Measurements from ENCODE around the gene CCND1. TPM values are rescaled to one million over a fixed set of nuclear protein-coding genes. Genes with fewer than 3 reads are reported as not detected.

Gene CCND1
- total and polyA plus RNA-seq, 11 donors, result 27.9 to 312 (median 144) TPM

DNA sequence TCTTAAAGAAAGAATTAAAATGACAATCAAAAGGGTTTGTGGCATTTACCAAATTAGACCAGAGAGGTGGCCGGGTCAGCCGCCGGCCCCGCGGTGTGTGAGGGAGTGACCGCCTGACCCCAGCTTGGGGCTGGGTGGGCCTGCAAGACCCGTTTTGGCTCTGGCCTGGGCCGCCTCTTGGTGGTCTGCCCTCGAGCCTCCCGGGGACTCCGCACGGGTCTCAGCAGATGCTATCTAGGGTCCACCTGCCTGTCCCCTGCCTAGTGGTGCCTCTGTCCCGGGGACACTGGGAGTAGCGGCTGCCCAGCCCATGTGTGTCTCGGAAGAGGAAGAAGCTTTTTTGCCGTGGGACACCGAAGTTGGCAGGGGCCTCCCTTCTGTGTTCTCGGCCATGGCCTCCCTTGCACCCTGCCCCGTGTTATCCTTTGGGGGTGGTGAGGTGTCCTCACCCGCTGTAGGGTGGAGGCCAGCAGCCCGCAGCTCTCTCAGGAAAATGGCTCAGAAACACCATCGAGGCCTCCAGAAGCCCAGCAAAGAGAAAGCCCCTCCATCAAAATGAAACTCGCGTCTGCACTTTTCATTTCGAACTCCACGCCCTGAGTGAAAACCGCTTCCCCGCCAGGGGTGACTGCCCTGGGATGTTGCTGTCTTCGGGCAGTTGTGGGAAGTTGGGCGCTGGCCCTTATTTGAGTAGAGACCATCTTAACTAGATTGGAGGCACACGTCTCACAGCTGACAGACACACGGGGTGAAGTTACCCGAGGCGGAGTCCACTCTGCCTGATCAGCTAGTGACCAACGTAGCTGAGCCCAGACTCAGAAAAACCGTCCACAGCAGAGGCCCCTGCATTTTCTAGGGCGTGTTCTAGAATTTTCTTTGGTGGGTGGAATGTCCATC, 8.0 kb downstream of the CCND1 start:
- Histone ChIP-seq H3K9me3 (no peaks in the 10 kb centered on the region), H3K4me3 (no peak overlapping the region), H3K27me3 (no peaks in the 10 kb centered on the region), H3K36me3 (peaks cover 0 to 99% (median 68%) of the 10 kb centered on the region in 9 donors), H3K27ac (peak overlapping the region in 1 of 12 donors; percentile 24), H3K4me1 (peaks cover 3 to 72% (median 42%) of the 10 kb centered on the region in 12 donors)
- 78 to 87% (median 86%) methylated on average over 36 to 37 of the region's 37 CpGs for WGBS, 4 donors
- TF ChIP-seq, protein P1, sequence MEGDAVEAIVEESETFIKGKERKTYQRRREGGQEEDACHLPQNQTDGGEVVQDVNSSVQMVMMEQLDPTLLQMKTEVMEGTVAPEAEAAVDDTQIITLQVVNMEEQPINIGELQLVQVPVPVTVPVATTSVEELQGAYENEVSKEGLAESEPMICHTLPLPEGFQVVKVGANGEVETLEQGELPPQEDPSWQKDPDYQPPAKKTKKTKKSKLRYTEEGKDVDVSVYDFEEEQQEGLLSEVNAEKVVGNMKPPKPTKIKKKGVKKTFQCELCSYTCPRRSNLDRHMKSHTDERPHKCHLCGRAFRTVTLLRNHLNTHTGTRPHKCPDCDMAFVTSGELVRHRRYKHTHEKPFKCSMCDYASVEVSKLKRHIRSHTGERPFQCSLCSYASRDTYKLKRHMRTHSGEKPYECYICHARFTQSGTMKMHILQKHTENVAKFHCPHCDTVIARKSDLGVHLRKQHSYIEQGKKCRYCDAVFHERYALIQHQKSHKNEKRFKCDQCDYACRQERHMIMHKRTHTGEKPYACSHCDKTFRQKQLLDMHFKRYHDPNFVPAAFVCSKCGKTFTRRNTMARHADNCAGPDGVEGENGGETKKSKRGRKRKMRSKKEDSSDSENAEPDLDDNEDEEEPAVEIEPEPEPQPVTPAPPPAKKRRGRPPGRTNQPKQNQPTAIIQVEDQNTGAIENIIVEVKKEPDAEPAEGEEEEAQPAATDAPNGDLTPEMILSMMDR (IDR thresholded peaks at IDR 0.05), result no peak
- no peak for TF ChIP-seq POLR2A (IDR thresholded peaks at IDR 0.05)
- ATAC-seq (no peak), DNase-seq (peak in 1 of 5 donors; percentile 55)
- intact Hi-C loops (cut with DNase I), result loop anchor here in 3 of 10 donors (10.0 kb wide), 3 partner anchors 204 to 724 kb away; no protein-coding TSS in a partner anchor

DNA sequence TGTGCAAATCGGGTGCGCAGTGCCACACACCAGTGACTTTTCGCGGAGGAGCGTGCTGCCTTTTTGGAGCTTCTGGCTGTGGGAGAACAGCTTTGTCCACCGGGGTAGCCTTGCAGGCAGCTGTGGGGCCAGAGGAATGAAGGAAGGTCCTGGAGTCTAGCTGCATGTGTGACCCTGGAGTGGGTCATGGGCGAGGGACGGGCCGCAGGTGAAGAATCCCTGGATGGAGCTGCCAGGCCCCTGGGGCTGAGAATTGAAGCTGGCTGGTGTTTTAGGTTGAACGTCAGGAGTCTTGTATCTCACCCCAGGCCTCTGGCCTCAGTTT, 8.6 kb downstream of the CCND1 start:
- Histone ChIP-seq H3K4me1 (peaks cover 0 to 66% (median 36%) of the 10 kb centered on the region in 12 donors), H3K4me3 (no peak overlapping the region), H3K27ac (no peak overlapping the region), H3K27me3 (no peaks in the 10 kb centered on the region), H3K9me3 (no peaks in the 10 kb centered on the region), H3K36me3 (peaks cover 0 to 99% (median 72%) of the 10 kb centered on the region in 9 donors)
- no peak for TF ChIP-seq POLR2A (IDR thresholded peaks at IDR 0.05)
- TF ChIP-seq, protein P1 (IDR thresholded peaks at IDR 0.05), result no peak
- intact Hi-C loops (cut with DNase I), result loop anchor here in 3 of 10 donors (10.0 kb wide), 3 partner anchors 205 to 725 kb away; no protein-coding TSS in a partner anchor
- ATAC-seq (no peak), DNase-seq (peak in 1 of 5 donors; percentile 54)
- 93 to 97% (median 95%) methylated on average over 10 of the region's 10 CpGs for WGBS, 4 donors

DNA sequence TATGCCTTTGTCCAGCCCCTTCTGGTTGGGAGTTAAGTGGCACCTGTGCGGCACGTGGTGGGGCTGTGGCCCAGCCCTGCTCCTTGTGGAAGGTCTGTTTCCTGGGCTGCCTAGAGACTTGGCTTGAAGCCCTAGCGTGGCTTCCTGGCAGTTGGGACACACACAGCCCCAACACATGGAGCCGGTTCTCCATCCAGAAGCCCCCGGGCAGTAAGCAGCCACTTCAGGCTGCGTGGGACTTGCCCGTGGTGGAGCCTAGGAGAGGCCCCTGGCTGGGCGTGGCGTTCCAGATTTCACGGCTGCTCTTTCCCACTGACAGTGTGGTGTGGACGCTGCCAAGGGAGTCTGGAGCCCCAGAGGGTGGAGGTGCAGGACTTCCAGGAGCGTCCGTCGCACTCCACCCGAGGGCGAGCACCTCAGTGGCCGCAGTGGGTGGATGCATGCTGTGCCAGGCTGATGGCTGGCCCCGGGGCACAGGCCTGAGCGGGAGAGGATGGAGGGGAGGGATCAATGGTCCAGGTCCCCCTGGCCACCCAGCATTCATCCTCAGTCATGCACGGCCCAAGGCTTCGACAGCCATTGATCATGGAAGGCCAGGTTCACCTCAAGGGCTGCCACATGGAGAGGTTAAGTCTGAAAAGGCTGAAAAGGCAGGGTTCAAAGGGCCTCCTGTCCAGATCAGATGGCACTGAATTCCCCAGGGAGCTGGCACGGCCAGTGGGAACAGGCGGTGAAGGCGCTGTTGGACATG, 9.3 kb downstream of the CCND1 start:
- no peak for TF ChIP-seq POLR2A (IDR thresholded peaks at IDR 0.05)
- TF ChIP-seq, protein P1 (IDR thresholded peaks at IDR 0.05), result no peak
- Histone ChIP-seq H3K27me3 (no peaks in the 10 kb centered on the region), H3K9me3 (no peaks in the 10 kb centered on the region), H3K36me3 (peaks cover 0 to 94% (median 68%) of the 10 kb centered on the region in 9 donors), H3K4me3 (no peak overlapping the region), H3K4me1 (peaks cover 0 to 59% (median 29%) of the 10 kb centered on the region in 12 donors), H3K27ac (no peak overlapping the region)
- peak in 1 of 5 donors; percentile 62 for DNase-seq
- ATAC-seq, result peak in 1 of 4 donors; percentile 6
- WGBS, 4 donors, result 64 to 80% (median 75%) methylated on average over 20 to 24 of the region's 24 CpGs
- intact Hi-C loops (cut with DNase I), result no loop called here

Data from heart left ventricle (tissue), 16 donors.